Erythroblast (primary cell): ENCODE results near the gene TNFRSF25.

ENCODE experiments used
- GATA1 ChIP-seq: IDR thresholded peaks from 2 replicates; pipeline ENCODE4 v1.6.1; 2011; ENCODE audit warnings: low read depth, mild to moderate bottlenecking, control low read depth, low read length, moderate library complexity
- POLR2A ChIP-seq: IDR thresholded peaks from 2 replicates; pipeline ENCODE4 v1.6.1; 2011; ENCODE audit warnings: mild to moderate bottlenecking, low read length

- no peak for TF ChIP-seq POLR2A
- no peak for TF ChIP-seq GATA1
Measured at GRCh38 chr1:6511056-6511455, 45.1 kb upstream of the TNFRSF25 start.
